ENCODE data around the gene STAU1. TPM values are rescaled to one million over a fixed set of nuclear protein-coding genes. Genes with fewer than 3 reads are reported as not detected.

The STAU1 gene
- total RNA-seq, 2 experiments from 2014 or later = 59.8 to 62.3 TPM

DNA sequence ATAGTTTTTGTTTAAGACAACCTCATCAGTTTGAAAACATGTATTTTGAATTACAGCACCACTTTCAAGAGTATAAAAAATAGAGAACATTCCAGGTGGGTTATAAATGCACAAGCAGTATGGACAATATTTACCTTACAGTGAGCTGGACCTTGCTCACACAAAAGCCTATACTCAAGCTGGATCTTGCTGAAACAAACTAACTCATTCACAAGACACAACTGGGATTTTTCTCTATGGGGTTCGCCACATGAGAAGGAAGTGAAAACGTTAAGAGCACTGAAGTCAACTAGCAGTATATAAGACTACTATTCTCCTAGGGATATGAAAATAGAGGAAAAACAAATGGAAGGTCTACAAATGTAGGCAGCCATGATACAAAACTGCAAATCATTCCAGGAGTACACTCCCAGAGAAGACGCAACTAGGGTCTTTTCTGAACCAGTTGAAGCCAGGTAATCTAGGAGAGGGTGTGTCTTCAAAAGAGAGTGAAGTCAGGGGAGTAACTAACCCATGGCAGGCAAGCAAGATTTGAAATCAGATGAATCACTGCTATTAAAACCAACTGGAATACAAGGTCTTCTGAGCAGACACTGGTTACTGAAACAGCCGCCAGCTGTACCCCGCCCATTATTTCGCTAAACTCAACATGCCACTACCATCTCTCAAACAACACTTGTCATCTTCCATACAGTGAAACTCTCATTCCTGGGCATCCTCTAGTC, 26.5 kb downstream of the STAU1 start:
- POLR2A ChIA-PET = interaction anchor here (0.9 kb wide), 1 partner anchor 10 kb away, joined by 3 read pairs; no protein-coding TSS in a partner anchor
- peaks cover 51% of the 10 kb centered on the region for H3K4me1 Mint-ChIP-seq (ENCODE audit: low read depth)
- no peaks in the 10 kb centered on the region for H3K27me3 Mint-ChIP-seq
- no peak overlapping the region for H3K27ac Mint-ChIP-seq
- no peak for DNase-seq
- intact Hi-C loops (cut with micrococcal nuclease) = no loop called here
- CTCF ChIA-PET = interaction anchor here (1.0 kb wide), 1 partner anchor 56 kb away, joined by 3 read pairs; no protein-coding TSS in a partner anchor
- no peak overlapping the region for H3K4me3 Mint-ChIP-seq
- peaks cover 13% of the 10 kb centered on the region for H3K36me3 Mint-ChIP-seq
- H3K9me3 Mint-ChIP-seq = no peaks in the 10 kb centered on the region

DNA sequence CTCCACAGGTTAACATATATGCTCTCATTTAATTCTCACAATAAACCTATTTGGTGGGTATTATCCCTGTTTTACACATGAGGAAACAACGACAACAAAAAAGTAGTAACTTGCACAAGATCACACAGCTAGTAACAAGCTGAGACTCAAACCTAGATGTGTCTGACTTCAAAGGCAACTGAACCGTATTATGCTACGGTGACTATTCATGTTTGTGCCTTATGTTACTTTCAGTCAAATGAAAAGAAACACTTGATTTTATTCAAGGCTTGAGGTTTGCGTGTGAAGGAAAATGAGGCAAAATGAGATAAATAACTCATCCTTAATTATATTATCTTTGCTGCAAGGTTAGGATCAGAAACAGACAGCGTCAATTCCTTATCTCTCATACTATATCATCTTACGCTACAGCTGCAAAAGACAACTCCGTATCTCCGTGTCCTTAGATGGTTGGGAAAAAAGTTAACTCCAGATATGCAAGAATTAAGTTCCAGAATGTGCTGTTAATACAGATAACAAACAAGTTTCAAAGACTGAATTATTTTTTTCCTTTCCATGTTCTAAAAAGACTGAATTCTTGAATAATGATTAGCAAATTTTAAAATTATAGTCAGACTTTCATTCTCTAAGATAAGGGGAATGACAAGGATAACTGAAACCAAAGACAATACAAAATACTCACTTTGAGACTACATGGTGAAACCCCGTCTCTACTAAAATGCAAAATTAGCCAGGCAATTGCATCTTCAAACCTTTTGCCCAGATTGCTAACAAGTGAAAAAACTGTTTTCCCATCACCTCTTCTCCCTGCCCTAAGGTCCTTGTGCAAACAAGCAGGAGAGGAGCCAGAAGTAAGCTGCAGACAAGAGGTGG, 27.8 kb downstream of the STAU1 start:
- H3K36me3 Mint-ChIP-seq = peaks cover 13% of the 10 kb centered on the region
- intact Hi-C loops (cut with micrococcal nuclease) = loop anchor here (1.0 kb wide), 1 partner anchor 57 kb away; no protein-coding TSS in a partner anchor
- no peaks in the 10 kb centered on the region for H3K27me3 Mint-ChIP-seq
- POLR2A ChIA-PET = interaction anchor here (1.2 kb wide), 1 partner anchor 27 kb away, joined by 6 read pairs; the partner anchor contains the start of gene STAU1
- CTCF ChIA-PET = interaction anchor here (0.6 to 2.2 kb wide), 5 partner anchors 15 to 84 kb away, joined by 3 to 12 read pairs (median 3); no protein-coding TSS in a partner anchor
- H3K4me3 Mint-ChIP-seq = no peak overlapping the region
- peak overlapping the region; percentile 52 for H3K27ac Mint-ChIP-seq
- H3K9me3 Mint-ChIP-seq = no peaks in the 10 kb centered on the region
- peaks cover 50% of the 10 kb centered on the region for H3K4me1 Mint-ChIP-seq (ENCODE audit: low read depth)
- no peak for DNase-seq

DNA sequence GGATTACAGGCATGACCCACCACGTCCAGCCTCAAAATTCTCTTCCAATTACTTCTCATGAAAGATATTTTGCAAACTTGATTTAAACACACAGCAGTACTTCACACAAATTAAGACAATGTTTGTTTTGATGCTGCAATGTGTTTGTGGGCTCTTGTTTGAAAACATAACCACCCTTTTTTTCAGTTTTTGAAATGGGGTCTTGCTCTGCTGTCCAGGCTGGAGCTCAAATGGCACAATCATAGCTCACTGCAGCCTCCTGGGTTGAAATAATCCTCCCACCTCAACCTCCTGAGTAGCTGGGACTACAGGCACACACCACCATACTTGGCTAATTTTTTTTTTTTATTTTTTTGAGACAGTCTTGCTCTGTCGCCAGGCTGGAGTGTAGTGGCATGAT, 31.0 kb downstream of the STAU1 start:
- peaks cover 10% of the 10 kb centered on the region for H3K36me3 Mint-ChIP-seq
- peaks cover 52% of the 10 kb centered on the region for H3K4me1 Mint-ChIP-seq (ENCODE audit: low read depth)
- intact Hi-C loops (cut with micrococcal nuclease) = no loop called here
- no peak for DNase-seq
- H3K9me3 Mint-ChIP-seq = no peaks in the 10 kb centered on the region
- ChIA-PET POLR2A (no interaction called here), CTCF (interaction anchor here (1.8 kb wide), 1 partner anchor 60 kb away, joined by 5 read pairs; no protein-coding TSS in a partner anchor)
- H3K27ac Mint-ChIP-seq = no peak overlapping the region
- H3K27me3 Mint-ChIP-seq = no peaks in the 10 kb centered on the region
- H3K4me3 Mint-ChIP-seq = no peak overlapping the region

GRCh38 chr20:49156481-49156880, 31.7 kb downstream of the STAU1 start:
- POLR2A ChIA-PET = interaction anchor here (0.6 kb wide), 1 partner anchor 11 kb away, joined by 5 read pairs; no protein-coding TSS in a partner anchor
- no peak for DNase-seq
- intact Hi-C loops (cut with micrococcal nuclease) = no loop called here
- no peaks in the 10 kb centered on the region for H3K27me3 Mint-ChIP-seq
- no peaks in the 10 kb centered on the region for H3K9me3 Mint-ChIP-seq
- H3K4me3 Mint-ChIP-seq = no peak overlapping the region
- H3K36me3 Mint-ChIP-seq = peaks cover 15% of the 10 kb centered on the region
- peaks cover 45% of the 10 kb centered on the region for H3K4me1 Mint-ChIP-seq (ENCODE audit: low read depth)
- CTCF ChIA-PET = interaction anchor here (0.7 kb wide), 1 partner anchor 50 kb away, joined by 5 read pairs; no protein-coding TSS in a partner anchor
- H3K27ac Mint-ChIP-seq = no peak overlapping the region

GRCh38 chr20:49151436-49151835, 36.7 kb downstream of the STAU1 start:
- peaks cover 32% of the 10 kb centered on the region for H3K36me3 Mint-ChIP-seq
- H3K4me1 Mint-ChIP-seq (ENCODE audit: low read depth) = peaks cover 15% of the 10 kb centered on the region
- no peak for DNase-seq
- H3K27ac Mint-ChIP-seq = no peak overlapping the region
- H3K27me3 Mint-ChIP-seq = no peaks in the 10 kb centered on the region
- H3K9me3 Mint-ChIP-seq = no peaks in the 10 kb centered on the region
- H3K4me3 Mint-ChIP-seq = no peak overlapping the region
- intact Hi-C loops (cut with micrococcal nuclease) = no loop called here
- ChIA-PET POLR2A (interaction anchor here (1.1 kb wide), 1 partner anchor 10 kb away, joined by 3 read pairs; no protein-coding TSS in a partner anchor), CTCF (interaction anchor here (1.1 to 2.0 kb wide), 2 partner anchors 19 to 66 kb away, joined by 3 to 8 read pairs; no protein-coding TSS in a partner anchor)

DNA sequence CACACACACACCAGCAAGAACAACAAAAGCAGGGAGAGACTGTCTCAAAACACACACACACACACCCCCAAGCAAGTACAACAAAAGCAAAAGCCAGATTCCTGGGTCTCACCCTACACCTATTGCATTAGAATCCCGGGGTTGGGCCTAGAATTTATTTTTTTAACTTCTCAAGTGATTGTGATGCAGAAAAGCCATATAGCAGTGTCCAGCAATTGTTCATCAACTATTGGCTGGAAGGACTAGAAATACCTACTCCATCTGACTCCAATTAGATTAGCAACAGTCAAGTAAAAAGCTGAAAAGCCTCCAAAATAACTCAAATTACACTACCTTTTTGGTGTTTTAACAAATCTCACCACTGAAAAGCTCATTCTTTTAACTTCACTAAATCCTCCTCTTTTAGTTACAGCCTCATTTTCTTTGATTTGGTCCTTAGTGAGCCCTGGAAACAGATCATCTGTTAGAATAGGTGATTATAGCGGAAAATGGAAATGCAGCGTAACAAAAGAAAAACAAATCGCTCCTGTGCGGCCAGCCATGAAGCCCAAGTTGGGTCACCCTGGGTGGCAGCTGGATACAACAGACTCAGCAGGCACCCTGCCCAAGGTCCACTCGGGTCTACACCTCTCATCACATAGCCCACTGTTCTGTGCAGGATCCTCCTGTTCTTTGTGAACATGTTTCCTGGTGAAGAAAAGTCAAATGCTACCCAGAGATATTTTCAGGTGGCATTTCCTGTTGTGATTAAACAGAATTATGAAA, 38.7 kb downstream of the STAU1 start:
- Mint-ChIP-seq H3K36me3 (peaks cover 34% of the 10 kb centered on the region), H3K9me3 (no peaks in the 10 kb centered on the region), H3K4me3 (no peak overlapping the region), H3K27ac (no peak overlapping the region), H3K27me3 (no peaks in the 10 kb centered on the region), H3K4me1 (ENCODE audit: low read depth) (peaks cover 3% of the 10 kb centered on the region)
- ChIA-PET CTCF (interaction anchor here (1.3 to 1.8 kb wide), 2 partner anchors 16 to 67 kb away, joined by 3 to 5 read pairs; no protein-coding TSS in a partner anchor), POLR2A (no interaction called here)
- intact Hi-C loops (cut with micrococcal nuclease) = no loop called here
- no peak for DNase-seq

GRCh38 chr20:49148601-49149000, 39.5 kb downstream of the STAU1 start:
- no peak overlapping the region for H3K4me3 Mint-ChIP-seq
- no peaks in the 10 kb centered on the region for H3K9me3 Mint-ChIP-seq
- POLR2A ChIA-PET = no interaction called here
- intact Hi-C loops (cut with micrococcal nuclease) = no loop called here
- H3K36me3 Mint-ChIP-seq = peaks cover 41% of the 10 kb centered on the region
- no peak for DNase-seq
- no peaks in the 10 kb centered on the region for H3K27me3 Mint-ChIP-seq
- CTCF ChIA-PET = interaction anchor here (1.3 to 1.8 kb wide), 2 partner anchors 17 to 68 kb away, joined by 3 to 5 read pairs; no protein-coding TSS in a partner anchor
- no peak overlapping the region for H3K27ac Mint-ChIP-seq
- peaks cover 10% of the 10 kb centered on the region for H3K4me1 Mint-ChIP-seq (ENCODE audit: low read depth)

- POLR2A ChIA-PET = no interaction called here
- Mint-ChIP-seq H3K4me3 (no peak overlapping the region), H3K4me1 (ENCODE audit: low read depth) (peaks cover 10% of the 10 kb centered on the region), H3K9me3 (no peaks in the 10 kb centered on the region), H3K27ac (no peak overlapping the region), H3K36me3 (peaks cover 41% of the 10 kb centered on the region), H3K27me3 (no peaks in the 10 kb centered on the region)
- intact Hi-C loops (cut with micrococcal nuclease) = no loop called here
- CTCF ChIA-PET = interaction anchor here (1.7 to 1.9 kb wide), 2 partner anchors 14 to 70 kb away, joined by 5 read pairs; no protein-coding TSS in a partner anchor
- DNase-seq = no peak
Observed at GRCh38 chr20:49147296-49147695, 40.8 kb downstream of the STAU1 start.

DNA sequence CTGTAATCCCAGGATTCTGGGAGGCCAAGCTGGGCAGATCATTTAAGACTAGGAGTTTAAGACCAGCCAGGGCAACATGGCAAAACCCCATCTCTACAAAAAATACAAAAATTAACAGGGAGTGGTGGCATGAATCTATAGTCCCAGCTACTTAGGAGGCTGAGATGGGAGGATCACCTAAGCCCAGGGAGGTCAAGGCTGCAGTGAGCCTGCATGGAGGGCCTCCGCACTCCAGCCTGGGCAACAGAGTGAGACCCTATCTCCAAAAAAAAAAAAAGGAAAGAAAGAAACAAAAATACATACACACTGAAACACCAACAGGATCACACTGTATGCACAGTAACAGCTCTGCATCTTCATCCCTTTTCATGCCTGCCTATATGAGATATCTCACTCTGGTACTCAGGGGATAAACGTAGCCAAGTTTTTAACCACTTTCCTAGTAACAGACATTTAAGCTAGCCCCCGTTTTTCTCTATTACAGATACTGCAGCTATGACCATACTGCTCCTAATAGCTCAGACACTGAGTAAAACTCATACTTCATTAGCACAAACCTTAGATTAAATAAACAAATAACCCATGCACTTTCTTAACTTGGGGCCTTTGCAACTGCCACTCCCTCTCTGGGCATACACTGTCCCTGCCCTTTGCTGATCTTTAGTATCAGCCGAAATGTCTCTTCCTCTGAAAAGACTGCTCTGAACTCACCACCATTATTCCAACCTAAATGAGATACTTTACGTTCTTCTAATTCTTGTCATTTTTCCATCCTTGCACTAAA, 41.5 kb downstream of the STAU1 start:
- CTCF ChIA-PET = interaction anchor here (1.7 to 1.9 kb wide), 2 partner anchors 14 to 71 kb away, joined by 5 read pairs; no protein-coding TSS in a partner anchor

DNA sequence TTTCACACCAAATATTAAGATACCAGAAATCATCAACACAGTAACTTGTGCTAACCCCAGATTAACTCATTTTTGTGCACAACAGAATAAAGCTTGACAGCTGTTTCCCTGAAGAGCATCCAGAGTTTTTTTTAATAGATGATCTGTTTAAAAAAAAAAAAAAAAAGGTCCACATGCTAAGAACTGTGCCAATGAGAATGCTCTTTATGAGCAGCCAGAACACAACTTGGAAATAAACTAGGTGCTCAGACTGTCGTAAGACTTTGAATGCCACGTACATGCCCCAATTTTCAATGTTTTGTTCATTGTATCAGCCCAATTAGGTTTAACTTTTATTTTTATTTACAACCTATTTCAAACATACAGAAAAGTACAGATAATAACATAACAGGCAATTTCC, 47.3 kb downstream of the STAU1 start:
- no peak overlapping the region for H3K27ac Mint-ChIP-seq
- no peak overlapping the region for H3K4me3 Mint-ChIP-seq
- CTCF ChIA-PET = interaction anchor here (0.6 kb wide), 1 partner anchor 531 kb away, joined by 3 read pairs; no protein-coding TSS in a partner anchor
- peaks cover 13% of the 10 kb centered on the region for H3K36me3 Mint-ChIP-seq
- intact Hi-C loops (cut with micrococcal nuclease) = no loop called here
- DNase-seq = no peak
- H3K4me1 Mint-ChIP-seq (ENCODE audit: low read depth) = peaks cover 17% of the 10 kb centered on the region
- no peaks in the 10 kb centered on the region for H3K27me3 Mint-ChIP-seq
- no peaks in the 10 kb centered on the region for H3K9me3 Mint-ChIP-seq
- POLR2A ChIA-PET = no interaction called here

More for the DNA sequence above, 41.5 kb downstream of the STAU1 start:
- H3K4me1 Mint-ChIP-seq (ENCODE audit: low read depth) = peaks cover 10% of the 10 kb centered on the region
- H3K27ac Mint-ChIP-seq = no peak overlapping the region
- POLR2A ChIA-PET = no interaction called here
- H3K4me3 Mint-ChIP-seq = no peak overlapping the region
- DNase-seq = no peak
- H3K9me3 Mint-ChIP-seq = no peaks in the 10 kb centered on the region
- intact Hi-C loops (cut with micrococcal nuclease) = no loop called here
- H3K36me3 Mint-ChIP-seq = peaks cover 35% of the 10 kb centered on the region
- no peaks in the 10 kb centered on the region for H3K27me3 Mint-ChIP-seq

GRCh38 chr20:49140411-49140810, 47.7 kb downstream of the STAU1 start:
- no peak overlapping the region for H3K4me3 Mint-ChIP-seq
- H3K27me3 Mint-ChIP-seq = no peaks in the 10 kb centered on the region
- POLR2A ChIA-PET = interaction anchor here (0.7 kb wide), 1 partner anchor 1790 kb away, joined by 3 read pairs; no protein-coding TSS in a partner anchor
- H3K27ac Mint-ChIP-seq = no peak overlapping the region
- CTCF ChIA-PET = interaction anchor here (0.6 kb wide), 1 partner anchor 531 kb away, joined by 3 read pairs; no protein-coding TSS in a partner anchor
- intact Hi-C loops (cut with micrococcal nuclease) = no loop called here
- peaks cover 17% of the 10 kb centered on the region for H3K4me1 Mint-ChIP-seq (ENCODE audit: low read depth)
- peaks cover 13% of the 10 kb centered on the region for H3K36me3 Mint-ChIP-seq
- H3K9me3 Mint-ChIP-seq = no peaks in the 10 kb centered on the region
- no peak for DNase-seq
